Stimulated activated CD4-positive, alpha-beta T cell treated with anti-CD3 and anti-CD28 coated beads, Interleukin-12 subunit alpha, Interleukin-12 subunit beta, amount 100 ng/mL, for 4 hours (primary cell): Measurements from ENCODE around the gene PLEKHG4.

Source experiments
- DNase-seq: peaks from one replicate; pipeline ENCODE4 v3.0.0-alpha.2; 2020

Gene PLEKHG4

GRCh38 chr16:67279296-67280089 lies at the start of gene PLEKHG4:
TSS of gene PLEKHG4 (plus strand) at chr16:67279532. CDS start at chr16:67280045, 513 bp downstream.
- DNase-seq, result peak; percentile 83

DNA sequence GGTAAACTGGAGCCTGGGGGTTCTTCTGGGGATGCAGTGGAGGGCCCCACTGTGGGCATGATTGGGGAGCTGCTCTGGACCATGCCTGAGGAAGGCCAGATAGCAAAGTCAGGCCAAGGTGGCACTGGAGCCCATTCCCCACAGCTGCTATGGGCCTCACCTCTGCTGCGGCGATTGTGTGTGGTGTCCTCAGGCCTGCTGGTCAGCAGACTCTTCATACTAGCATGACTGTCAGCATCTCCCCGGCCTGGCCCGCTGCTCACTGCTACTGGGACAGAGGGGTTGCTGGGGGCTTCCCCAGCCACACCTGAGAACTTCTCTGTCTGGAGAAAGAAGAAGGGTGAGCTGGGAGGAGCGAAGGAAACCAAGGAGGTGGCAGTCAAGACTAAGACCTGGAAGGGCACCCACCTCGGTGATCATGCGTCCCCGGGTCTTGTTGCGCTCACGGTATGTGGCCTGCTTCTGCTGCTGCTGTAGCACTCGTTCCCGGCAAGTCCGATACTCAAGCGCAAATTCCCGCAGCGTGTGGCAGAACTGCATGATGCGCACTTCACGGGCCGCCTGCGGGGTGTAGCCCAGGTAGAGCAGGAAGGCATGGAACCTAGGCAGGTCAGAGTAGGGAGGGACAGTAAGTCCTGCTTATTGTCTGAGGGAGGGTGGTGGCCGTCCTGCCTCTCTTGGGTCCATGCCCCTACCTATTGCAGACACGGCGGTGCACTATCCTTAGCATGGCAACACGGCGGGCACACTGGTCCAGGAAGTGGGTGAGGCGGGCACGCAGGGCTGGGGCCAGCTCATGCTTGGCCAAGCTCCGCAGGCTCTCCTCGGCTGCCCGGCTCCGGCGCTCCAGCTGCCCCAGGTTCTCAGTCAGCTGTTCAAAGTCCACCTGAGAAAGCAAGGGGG lies 49.2 kb upstream of the PLEKHG4 start:
- DNase-seq, result no peak

GRCh38 chr16:67230809-67231660 lies 48.3 kb upstream of the PLEKHG4 start:
- DNase-seq, result no peak

DNA sequence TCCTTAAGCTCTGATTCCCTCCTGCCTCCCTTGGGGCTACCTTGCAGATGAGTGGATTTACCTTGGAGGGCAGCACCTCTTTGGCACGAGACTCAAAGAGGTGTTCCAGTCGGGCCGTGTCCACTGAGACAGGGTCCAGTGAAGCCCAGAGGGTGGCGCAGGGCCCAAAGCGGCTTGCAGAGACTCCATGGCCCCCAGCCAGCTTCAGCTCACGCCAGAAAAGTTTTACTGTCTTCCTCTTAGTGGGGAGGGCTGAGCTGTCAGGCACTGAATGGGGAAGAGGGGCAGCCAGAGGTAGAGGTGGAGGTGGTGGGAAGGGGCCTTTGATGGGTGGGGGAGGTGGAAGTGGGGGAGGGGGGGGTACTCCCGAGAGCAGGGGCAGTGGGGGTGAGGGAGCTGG lies 45.7 kb upstream of the PLEKHG4 start:
- no peak for DNase-seq

- no peak for DNase-seq
These were observed 45.1 kb upstream of the PLEKHG4 start for GRCh38 chr16:67234180-67234597.

- no peak for DNase-seq
These were observed 43.3 kb upstream of the PLEKHG4 start for GRCh38 chr16:67235816-67236562.

DNA sequence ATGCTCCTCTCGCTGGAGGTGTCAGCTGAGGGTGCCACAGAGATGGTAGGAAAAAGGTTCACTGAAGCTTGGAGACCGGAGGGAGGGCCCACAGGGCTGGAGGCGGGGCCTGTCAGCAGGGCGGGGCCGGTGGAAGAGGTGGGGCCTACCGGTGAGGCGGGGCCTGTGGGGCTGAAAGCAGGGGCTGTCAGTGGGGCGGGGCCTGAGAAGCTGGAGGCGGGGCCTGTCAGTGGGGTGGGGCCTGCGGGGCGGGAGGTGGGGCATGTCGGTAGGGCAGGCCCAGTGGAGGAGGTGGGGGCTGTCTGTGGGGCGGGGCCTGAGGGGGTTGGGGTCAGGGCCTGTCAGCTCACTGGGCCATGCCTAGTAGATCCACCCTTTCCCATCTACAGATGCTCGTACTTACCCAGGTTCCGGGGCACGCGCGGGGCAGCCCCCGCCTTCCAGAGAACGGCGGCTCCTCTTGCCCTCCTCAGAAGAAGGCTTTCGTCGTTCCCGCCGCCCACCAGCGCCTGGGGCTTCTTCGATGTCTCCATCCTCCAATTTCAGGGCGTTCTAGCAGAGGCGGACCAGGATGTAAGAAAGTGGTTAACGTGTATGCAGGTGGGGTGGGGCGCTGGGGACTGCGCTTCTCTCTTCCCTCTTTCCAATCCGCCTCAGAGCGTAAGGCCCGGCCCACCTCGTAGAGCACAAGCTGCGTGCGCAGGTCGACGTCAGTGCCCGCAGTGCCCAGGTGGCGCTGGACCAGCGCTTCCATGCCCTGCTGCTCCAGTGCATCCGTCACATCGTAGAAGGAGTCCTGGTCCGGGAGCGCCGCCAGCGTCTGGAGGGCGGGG lies 42.6 kb upstream of the PLEKHG4 start:
- peak; percentile 66 for DNase-seq

- DNase-seq, result no peak
These were observed 41.7 kb upstream of the PLEKHG4 start for GRCh38 chr16:67237396-67238277.

GRCh38 chr16:67238278-67238575 lies 41.1 kb upstream of the PLEKHG4 start:
- no peak for DNase-seq

DNA sequence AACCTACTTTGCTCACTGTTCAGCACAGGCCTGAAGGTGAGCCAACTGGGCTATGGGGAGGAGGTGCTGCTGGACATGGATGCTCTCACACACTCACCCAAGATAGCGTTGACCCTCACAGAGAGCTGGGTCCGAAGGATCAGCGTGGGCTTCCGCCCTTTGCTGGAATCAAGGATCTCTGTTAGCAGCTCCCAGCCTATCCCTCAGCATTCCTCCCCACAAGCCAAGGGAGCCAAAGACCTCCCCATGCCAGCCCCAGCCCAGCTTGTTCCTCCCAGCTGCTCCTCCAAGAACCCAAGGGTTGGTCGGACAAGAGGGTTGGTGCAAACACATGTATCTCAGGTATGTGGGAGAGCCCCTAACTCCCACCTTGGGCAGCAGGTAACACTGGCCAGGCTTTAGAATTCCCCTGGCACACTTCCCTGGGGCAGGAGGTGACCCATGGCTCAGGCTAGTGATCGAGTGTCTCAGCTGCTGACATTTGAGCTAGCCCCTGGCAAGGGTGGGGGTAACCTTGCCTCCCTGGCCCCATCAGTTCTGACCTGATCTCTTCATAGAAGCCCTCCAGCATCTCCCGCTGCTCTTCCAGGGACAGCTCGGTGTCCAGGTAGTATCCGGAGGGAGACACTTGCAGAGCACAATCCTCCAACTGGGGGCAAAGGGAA lies 40.4 kb upstream of the PLEKHG4 start:
- DNase-seq, result no peak

DNA sequence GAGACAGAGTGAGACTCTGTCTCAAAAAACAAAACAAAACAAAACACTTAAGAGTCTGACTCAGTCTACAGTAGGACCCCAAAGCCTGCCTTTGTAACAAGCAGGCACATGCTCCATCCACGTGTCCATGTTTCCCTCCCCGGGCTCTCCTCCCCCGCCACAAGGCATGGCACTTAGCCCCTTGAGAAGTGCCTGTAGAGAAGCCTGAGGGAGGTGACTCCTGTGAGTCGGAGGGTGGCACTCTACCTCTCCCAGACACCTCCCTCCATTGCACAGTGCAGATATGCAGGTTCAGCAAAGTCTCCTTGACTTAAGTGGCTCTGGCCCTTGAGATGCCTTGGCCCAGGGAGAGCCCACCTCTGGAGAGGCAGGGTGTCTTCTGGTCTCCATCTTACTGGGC lies 38.8 kb upstream of the PLEKHG4 start:
- no peak for DNase-seq

DNA sequence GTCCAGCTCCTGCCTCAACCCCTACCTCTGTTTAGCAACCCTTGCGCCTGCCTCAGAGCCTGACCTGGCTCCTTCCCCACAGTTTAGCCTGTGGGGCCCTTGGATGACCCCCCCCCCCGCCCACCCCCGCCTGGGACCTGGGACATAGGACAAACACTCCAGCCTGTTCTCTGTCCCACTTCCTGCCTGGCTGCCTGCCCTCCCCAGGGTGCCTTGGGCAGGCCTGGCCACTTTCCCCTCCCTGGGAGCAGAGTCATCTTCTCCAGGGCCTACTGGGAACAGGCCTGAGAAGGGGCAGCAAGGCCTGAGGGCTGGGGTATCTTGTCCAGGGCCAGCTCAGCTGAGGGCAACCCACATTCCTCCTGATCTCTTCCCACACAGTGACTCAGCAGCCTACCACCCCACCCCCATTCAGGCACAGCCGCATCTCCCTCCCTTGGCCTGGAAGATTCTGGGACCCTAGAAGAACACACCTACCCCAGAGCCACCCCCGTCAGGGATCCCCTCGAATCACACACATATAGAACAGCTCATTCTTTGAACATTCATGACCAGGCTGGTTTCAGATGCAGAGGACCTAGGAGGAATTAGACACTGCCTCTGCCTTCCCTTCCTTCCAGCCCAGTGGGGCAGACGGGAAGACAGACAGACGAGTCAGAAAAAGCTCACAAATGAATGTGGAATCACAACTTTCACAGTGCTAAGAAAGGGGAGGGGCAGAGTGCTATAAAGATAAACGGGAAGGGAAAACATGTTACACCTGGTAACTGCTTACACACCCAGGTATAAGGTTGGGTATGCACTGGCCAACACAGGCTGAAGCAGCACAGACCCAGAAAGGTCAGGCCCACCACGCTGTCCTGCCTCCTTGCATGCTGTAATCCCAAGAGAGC lies 38.1 kb upstream of the PLEKHG4 start:
- no peak for DNase-seq

DNA sequence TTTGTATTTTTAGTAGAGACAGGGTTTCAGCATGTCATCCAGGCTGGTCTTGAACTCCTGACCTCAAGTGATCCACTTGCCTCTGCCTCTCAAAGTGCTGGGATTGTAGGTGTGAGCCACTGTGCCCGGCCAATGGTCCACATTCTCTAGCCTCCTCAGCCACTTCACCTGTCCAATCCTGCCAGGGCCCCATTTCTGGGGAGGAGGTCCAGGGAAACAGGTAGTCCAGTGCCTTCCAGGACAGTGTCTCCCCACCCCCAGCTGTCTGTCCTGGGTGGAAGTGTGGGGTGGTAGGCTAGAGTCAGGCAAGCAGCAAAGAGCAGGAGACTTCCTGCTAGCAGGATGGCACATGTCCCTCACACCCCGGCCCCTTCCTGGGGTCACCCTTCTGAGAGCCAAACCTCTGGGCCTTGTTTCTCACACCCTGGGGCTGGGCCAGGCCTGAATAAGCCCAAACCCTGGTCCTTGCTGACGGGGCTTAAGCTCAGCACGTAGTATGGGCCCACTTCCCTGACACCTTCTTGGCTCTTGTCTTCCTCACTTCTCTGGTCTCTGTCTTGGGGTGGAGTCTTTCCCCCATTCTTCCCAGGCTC lies 37.1 kb upstream of the PLEKHG4 start:
- no peak for DNase-seq

DNA sequence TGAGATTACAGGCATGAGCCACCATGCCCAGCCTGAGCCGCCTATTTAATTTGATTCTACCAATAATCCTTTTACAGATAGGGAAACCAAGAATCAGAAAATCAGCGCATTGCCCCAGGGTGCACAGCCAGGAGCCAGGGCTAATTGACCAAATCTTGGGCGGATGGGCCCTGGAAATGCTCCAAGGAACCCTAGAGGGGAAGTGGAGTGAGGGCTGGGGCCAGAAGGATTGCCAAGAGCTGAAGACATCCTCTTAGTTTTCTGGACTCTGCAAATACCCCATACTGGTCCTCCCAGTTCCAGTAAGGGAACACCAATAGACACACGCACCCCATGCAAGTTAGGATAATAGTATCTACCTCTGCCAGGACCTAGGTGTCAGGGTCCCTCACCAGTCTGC lies 35.9 kb upstream of the PLEKHG4 start:
- no peak for DNase-seq

DNA sequence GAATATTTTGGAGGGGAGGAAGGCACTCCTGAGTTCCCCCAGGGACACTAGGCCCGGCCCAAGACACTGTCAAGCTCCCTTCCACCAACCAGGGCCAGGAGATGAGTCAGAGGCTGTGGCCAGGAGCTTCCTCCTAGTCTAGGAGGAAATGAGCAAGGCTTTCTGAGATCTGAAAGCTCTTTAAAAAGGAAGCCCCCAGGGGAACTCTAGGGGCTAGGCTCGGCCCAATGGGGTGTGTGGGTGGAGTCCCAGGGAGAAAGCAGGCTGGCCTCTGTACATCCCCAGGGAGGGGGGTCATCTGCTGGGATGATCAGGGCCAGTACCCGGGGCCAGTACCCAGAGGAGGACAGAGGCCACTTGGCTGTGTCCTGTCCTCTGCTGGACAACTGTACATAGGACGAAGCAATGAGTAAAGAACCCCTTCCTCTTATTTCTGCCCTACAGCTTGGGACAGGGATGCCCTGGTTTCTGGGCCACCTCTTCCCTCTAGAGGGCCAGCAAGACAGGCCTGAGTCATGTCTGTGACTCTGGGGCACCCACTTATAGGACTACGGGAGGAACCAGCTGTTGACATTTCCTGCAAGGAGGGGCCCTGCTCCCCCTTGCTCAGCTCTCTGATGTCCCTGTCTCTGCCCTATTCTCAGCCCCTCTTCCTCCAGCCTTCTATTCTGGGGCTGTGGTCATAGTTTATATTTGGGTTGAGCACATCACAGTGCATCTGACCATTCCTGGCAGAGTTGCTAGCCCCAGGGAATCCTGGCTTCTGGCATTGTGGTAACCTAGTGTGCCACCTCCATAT lies 34.7 kb upstream of the PLEKHG4 start:
- peak; percentile 67 for DNase-seq

DNA sequence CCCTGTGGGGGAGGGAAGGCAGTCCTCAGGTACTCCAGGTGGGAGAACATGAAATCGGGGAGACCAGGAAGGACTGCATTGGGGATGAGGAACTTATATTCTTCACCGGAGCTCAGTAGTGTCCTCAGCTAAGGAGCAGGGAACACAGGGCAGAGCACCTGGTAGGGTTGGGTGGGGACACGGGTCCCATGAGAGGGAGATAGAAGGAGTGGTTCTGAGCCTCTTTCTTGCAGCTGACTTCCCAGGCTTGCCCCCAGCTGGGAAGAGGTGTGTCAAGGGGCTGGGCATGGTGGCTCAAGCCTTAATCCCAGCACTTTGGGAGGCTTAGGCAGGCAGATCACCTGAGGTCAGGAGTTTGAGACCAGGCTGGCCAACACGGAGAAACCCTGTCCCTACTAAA lies 34.1 kb upstream of the PLEKHG4 start:
- no peak for DNase-seq

DNA sequence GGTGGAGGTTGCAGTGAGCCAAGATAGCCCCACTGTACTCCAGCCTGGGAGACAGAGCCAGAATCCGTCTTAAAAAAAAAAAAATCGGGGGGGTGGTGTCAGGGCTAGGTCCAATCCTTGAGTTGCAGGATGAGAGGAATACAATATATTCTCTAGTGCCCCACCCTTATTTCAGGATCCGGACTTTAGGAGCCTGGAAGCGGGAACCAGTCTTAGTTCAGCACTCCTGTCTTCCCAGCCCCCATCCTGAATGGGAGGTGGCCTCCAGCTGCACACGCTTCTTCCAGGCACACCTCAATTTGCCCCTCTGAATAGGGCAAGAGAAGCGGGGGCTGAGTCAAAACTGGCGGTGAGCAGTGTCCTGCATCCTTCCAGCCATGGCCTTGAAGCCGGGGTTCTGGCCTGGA lies 33.7 kb upstream of the PLEKHG4 start:
- no peak for DNase-seq
